Measurements from ENCODE around the gene CDK6.

Gene CDK6

DNA sequence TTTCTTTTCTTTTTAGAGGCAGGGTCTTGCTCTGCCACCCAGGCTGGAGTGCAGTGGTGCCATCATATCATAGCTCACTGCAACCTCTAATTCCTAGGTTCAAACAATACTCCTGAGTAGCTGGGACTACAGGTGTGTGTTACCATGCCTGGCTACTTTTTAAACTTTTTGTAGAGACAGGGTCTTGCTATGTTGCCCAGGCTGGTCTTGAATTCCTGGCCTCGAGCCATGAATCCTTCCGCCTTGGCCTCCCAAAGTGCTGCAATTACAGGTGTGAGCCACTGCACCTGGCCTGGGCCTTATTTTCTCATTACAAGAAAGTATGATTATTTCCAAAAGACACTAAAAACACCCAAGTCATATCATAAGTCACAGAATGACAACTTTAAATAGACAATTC, 106.6 kb downstream of the CDK6 start:
- DNase-seq, result no peak

DNA sequence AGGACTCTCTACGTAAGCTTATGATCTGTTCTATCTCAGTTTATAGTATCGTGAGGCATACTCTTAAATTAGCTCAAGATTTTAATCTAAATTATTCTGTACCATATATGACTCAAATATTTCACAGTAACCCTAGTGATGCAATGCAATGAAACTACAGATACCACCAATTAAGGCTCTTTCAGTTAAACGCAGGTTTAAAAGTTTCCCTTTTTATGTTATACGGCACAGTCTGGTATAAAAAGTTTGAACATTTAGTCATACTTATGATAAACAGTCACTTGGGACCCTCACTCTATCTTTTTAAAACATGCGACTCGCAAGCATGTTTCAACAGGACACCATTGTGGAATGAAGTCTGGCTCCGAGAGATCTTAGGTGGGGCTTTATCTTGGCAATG, 107.2 kb downstream of the CDK6 start:
- DNase-seq, result no peak

DNA sequence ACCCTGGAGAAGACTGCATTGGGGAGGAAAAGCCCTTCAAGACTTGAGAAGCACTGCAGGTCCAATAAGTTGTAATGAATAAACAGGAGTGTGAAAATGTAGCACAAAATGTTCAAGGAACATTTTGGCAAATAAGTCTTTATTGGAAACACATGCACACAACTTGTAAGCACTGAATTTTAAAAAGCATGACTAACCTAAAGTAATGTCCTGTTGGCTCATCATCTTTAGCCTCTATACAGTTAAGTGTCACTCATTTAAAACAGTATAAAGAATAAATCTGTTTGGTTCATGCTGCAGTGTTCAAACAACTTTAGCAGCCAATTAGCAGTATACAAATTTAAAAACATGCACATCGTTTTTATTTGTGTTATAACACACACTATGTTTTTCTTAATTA, 108.6 kb downstream of the CDK6 start:
- DNase-seq, result no peak

DNA sequence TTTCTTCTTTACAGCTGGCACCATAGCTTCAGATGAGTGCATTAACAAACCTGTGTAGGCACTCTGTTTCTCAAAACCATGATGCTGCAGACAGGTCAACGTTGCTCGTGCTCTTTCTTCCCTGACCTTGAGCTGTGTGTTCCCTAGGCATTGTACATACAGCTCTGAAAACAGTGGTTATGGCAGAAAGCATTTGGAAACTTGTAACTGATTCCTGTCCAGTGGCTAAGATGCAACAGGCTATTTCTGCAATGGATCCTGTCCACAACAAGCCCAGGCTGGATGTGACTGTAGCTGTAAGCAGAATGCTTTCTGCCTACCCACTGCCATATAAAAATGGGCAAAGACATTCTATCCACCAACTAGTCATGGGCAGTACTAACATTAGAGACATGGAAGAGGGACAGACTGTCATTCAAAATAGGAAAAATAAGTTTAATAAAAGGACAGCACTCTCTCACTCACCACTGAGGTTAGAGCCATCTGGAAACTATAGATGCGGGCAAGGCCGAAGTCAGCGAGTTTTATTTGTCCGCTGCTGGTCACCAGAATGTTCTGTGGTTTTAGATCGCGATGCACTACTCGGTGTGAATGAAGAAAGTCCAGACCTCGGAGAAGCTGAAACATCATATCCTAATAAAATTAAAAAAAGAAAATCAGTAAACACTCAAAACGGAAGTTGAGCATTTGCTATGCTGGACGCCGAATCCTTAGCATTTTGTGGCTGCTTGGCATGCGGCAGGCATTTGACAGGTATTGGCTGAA, 111.0 kb downstream of the CDK6 start:
- no peak for DNase-seq

DNA sequence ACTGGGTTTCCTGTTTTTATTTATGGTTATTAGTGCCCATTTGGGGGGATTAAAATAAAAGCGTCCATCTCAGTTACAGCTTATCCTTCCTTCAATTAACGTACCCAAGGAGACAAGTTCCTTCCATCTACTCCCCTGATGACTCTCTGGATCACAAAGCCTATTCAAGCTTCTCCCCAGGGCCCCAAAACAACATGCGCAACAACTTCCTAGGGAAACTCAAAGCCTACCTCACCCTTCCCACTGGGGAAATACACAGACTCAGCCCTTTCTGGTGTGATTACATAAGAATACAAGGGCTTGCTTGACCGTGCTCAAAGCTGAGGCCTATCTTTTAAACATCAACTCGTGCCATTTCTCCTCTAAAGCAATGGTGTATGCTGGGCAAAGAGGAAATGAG, 112.4 kb downstream of the CDK6 start:
- no peak for DNase-seq

DNA sequence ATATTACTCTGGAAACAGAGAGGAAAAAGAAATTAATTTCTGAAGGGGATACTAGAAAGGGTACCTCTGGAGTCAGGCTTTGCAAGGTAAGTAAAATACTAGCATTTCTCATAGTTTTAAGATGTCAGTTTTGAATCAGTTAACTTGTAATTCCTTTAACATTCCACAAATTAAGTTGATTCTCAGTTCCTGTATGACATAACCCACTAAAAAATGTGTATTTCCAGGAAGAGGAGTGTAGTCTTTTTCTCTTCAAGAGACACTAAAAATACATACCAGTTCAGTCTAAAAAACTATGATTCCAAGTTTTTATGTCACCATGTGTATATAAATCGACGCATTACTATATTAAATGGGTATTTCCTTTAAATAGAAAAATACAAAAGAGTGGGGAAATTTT, 113.2 kb downstream of the CDK6 start:
- no peak for DNase-seq

DNA sequence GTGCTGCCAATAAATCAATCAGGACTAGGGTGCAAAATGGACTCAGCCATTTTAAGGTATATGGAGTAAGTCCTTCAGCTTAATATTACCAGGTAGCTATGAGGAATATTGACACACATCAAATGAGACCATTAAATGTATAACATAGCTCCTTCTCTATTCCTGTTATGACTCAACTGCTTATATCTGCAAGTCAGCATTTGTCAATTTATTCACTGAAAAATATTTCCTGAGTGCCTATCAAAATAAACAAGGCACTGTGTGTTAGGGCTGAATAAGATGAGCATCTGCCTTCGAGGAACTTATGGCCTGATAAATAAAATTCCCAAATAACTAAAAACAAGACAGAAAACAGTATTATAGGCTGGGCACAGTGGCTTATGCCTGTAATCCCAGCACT, 113.8 kb downstream of the CDK6 start:
- DNase-seq, result no peak

DNA sequence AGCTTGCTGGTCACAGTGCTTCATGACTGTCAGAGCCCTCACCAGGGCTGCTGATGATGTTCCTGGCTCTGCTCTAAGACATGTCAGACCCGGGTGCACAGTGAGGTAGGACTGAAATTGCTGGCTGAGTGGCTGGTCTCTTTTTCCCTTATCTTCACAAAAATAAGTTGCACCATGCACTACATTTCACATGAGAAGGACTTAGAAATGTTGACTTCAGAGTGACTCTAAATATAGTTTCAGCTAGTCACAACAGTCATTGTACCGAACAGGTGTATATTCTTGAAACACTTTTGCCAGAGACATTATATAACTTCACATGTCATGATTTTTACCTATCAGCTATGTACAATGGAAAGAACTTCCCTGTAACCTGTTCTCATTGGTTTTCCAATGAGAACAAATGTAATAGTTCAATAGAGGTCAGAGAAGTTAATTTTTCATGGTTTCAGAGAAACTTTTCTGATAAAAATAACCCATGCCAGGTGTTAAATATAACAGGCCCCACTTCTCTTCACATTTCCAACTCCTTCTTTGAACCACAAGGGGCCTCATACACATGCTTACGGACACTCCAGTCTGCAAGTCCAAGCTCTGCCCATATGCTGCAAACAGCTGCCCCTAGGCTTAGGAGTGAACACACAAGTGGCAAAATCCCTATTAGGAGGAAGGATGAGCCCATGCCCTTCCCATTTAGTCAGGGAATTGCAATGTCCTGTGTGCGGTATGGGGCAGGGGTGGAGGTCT, 115.6 kb downstream of the CDK6 start:
- peak; percentile 28 for DNase-seq

DNA sequence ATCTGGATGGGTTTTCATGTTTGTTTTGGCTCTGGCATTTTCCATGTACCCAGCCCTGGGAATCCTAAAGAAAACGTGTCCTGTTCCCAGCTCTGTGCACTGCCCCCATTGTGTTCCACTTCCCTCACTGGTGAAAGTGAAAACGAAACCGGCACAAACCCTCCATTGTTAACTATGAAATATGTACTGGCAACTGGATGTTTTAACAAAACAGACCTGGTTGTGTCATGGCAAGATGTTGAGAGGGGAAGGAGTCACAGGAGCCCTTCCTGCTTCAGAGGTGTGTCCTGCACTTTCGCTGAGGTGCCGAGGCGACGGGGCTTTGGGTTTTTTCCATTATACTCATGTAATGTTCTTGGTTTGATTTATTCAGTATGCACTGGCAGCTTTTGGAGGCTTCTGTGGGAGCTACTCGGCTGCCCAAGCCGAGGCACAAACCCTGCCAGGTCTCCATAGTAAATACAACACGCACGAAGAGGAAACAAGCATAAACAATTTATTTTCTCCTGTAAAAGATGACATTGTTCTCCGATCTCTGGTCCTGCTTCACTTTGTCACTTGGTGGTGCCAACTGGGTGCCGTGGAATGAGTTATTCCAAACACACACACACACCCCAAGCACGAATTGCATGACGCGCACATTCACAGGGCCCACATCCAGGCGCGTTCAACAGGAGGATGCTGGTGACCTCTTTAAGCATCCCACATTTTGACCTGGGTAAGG, 118.2 kb downstream of the CDK6 start:
- DNase-seq, result peak; percentile 72

DNA sequence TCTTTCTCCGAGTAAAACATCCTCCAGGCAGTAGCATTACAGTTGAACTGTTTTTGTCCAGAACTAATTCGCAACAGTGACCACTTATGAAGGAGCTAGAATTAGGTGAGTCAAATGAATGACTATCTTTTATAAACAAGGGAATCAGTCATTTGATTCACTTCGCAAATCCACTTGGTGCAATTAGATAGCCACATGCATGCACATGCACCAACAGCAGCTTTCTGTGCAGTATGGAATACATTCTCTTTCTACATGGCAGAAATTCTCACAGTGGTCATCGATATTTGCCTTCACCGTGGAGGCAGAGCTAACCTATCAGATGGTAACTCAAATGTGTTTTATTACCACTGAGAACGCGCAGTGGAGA, 118.8 kb downstream of the CDK6 start:
- DNase-seq, result no peak

DNA sequence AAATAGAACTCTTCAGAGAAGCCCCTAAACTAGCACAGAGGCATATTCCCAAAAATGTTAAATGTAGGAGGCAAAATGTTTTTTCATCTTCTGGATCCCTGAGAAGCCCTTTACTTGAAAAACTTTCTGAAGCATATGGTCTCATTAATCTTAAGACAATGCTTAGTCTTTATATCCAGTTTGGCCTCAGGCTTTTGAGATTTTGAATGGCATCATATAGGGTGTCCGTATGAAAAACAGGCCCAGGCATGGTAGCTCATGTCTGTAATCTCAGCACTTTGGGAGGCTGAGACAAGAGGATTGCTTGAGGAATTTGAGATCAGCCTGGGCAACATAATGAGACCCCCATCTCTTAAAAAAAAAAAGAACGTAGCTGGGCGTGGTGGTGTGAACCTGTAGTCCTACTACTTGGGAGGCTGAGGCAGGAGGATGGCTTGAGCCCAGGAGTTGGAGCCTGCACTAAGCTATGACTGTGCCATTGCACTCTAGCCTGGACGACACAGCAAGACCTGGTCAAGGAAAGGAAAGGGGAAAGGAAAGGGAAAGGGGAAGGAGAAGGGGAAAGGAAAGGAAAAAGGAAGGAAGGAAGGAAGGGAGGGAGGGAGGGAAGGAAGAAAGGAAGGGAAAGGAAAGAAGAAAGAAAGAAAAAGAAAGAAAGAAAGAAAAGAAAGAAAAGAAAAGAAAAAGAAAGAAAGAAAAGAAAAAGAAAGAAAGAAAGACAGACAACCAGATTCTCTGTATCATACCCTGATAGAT, 119.4 kb downstream of the CDK6 start:
- DNase-seq, result no peak

DNA sequence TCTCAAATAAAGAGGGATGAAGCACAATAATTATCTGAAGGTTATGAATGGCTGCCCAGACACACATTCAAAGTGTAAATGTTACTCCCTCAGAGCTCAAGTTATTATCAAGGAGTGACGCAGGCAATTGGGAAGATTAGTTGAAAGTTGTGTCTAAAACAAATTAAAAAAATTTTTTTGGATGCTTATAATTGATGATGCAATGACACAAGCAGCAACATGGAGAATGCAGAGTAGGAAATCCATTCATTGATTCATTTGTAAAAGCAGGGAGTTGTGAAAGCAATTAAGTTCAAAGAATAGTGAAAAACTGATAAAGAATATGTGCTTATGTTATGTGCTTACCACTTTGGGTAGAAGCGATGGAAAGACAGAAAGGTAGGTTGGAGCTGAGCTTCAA, 120.4 kb downstream of the CDK6 start:
- no peak for DNase-seq

DNA sequence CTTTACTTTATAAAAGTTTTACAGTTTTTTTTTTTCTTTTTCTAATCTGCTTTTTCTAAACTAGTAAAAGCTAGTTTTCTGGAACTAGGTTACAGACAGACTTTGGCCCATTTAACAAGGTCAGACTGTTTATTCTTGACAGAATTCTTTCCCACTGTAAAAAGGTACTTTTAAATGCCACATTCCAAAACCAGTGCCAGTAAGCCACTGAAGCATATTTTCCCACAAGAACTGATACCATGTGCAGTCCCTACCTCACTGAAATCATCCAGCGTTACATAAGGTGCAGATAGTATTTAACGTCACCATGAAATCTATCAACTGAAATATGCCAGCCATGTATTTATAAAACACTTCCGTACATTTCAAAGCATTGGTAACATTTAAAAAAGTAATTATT, 121.6 kb downstream of the CDK6 start:
- DNase-seq, result no peak

DNA sequence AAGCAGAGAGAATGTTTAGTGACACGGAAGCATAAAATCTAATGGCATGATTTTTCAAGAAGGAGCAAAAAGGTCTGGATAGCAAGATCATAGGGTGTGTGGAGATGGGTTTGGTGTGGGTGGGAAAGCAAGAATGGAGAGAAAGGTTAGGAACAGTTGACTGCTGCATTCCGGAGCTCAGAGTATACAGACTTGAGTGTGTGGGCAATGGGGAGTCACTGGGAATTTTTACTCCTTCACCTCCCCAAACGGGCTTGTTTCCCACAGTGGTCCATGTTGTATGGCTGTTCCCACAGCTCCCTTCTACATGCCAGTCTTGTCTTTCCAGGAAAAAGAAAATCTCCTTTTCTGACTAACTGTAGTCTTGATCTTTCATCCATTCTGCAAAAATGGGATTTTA, 122.1 kb downstream of the CDK6 start:
- no peak for DNase-seq

DNA sequence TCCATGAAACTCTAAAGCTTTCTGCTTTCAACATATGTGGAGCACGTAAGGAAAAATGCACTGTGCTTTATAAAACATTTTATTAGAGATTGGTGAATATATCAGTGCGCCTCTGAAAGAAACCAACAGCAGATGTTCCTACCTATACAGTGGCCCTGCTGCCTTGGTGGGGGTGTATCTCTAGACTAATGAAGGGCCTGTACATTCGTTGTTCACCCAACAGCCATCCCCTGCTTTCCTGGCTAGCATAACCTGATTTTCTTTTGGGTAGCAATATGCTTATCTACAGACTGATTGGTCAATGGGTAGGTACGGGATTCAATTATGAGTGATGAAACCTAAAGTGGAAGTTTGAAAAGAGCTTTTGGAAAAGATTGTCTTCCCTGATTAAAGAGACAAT, 126.5 kb downstream of the CDK6 start:
- DNase-seq, result no peak

DNA sequence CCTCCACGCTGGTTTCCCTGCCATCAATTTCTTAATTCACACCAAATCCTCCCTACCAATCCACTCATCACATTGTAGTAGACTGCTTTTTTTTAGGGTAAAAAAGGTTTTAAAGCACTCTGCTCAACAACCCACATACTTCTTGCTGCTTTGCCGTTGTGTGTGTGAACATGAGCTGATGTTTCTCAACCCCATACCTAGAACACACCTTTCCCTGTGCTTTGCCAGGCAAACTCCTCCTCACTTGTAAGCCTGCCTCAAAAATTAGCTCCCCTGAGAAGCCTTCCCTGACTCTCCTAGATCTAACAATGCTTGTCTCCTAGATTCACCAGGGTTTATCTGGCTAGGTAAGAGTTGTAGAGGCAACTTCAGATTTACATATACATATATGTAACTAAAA, 127.2 kb downstream of the CDK6 start:
- no peak for DNase-seq

DNA sequence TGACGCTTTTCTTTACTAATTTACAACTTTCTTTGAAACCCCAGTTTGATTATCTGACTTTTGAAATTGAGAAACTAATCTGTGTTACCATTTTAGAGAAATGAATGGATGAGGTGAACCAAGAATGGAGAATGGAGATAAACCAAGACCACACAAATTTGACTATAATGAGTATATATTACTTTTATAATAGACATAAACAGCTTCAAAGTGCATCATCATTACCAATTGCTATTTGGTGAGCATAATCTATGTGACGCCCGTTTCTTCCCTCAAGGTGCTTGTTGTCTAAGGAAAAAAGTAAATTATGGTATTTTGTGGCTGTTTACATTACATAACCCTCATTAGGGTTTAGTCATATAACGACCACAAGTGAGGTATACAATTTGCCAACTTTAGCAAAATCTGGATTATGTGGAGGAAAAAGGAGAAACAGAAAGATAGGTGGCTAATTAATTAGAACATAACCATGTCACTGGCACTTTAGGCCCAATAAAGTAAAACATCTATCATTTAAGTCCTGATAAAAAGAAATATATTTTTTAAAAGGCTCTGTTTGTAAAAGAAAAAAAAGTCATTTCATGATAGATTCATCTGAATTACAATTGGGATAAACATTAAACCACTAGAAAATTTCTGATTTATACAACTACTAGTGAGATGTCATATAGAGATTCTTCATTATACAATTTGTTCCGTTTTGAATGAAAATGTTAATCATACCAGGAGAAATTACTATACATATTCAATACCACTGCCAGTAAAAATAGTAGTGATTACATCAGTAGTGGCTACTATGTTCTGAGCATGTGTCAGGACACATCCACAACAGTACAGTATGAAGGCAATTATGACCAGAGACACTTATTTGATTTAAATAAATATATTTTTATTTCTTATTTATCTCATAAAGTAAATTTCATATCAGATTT, 128.0 kb downstream of the CDK6 start:
- DNase-seq, result no peak

DNA sequence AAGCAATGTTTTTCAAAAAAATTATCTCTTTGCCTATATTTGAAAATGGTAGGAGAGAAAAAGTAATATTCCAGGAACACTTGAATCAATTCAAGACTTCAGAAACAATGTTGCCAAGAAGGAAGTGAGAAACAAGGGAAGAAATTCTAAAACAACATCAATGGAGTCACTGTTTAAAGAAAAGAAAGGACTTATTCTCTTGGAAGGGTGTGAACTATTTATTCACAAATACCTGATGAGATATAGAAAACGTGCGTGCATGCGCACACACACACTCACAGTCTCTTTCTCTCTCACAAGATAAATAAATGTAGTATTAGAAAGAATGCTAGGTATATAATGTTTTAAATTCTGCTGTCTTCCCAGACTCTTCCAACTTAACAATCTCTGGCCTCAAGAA, 128.9 kb downstream of the CDK6 start:
- no peak for DNase-seq

DNA sequence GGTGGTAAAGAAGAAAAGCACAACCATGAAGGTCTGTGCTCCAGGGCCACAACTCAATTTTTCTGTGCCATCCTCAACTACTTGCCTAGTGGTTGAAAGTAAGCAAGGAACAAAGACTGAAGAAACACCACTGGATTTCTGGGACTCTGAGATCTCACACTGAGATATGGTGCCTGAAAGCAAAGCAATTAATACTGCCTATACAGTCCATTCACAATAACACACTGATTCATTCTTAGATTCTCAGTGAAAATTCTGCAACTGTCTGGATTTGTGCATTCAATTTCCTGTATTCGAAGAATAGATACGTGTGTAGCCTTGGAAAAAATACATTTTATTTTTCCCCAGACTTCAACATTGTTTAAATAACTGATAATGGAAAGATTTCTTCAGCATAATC, 129.8 kb downstream of the CDK6 start:
- DNase-seq, result no peak

DNA sequence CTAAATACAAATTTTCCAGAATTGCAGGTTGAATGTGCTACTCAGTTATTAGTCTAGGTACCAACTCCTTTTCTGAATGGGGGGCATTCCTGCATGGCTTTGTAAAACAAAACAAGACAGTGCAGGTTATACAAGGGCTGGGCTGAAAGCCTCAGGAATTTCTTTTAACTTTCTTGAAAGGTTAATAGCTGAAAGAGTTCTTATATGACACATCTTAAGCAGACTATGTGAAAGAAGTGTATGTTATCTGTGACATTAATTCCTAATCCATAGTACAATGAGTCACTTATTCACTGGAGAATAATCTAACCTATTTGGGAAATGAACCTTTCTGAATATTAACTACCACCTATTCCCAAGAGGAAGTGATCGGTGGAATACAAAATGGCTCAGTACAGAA, 130.5 kb downstream of the CDK6 start:
- no peak for DNase-seq

DNA sequence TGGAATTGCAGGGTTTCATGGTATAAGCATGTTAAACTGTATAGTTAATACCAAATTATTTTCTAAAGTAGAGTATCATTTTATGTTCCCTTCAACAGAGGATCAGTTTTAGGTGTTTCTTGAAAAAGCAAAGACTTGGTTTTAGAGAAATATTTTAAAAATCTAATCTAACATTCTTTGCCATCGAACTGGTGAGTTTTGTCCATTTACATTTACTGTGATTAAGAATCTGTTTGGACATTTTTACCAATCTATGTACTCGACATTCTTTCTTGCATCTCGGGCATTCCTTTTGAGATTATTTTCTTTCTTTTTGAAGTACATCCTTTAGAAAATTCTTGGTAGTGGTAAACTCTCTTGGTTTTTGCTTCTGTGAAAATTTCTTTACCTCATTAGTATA, 131.5 kb downstream of the CDK6 start:
- DNase-seq, result no peak

DNA sequence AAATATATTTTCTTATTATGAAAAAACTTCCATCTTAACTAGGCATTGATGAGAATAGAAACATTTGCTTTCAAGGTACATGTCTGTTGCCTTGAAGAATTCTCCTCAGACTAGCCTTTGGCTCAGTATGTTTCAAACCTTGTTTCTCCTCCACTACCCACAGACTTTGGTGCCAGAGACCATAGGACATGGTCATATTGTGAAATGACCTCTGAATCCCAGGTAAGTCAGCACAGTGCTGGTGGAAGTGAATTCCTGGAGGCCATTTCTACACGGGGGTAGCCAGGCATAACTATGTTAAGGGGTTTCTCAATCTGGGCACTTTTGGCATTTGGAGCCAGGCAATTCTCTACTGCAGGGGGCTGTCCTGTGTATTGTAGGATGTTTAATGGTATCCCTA, 133.8 kb downstream of the CDK6 start:
- no peak for DNase-seq
